NCI-H187 treated with DMSO at 0.1 percent for 48 hours (cell line): ENCODE results near the gene MACROD2.
"Not testable (repeated sequence)": the region's sequence is repeated elsewhere in the genome, so short reads cannot be mapped to it uniquely, and the experiment has no call there.

Experiments used
- DNase-seq: peaks from one replicate; lab custom pipeline; 2025; lab: John Stamatoyannopoulos, UW

MACROD2 gene

GRCh38 chr20:15178581-15178980, 1183.3 kb downstream of the MACROD2 start:
- no peak for DNase-seq

GRCh38 chr20:15179381-15179780, 1184.1 kb downstream of the MACROD2 start:
- DNase-seq = no peak

GRCh38 chr20:15179781-15180180, 1184.5 kb downstream of the MACROD2 start:
- DNase-seq = no peak

- no peak for DNase-seq
Measured at GRCh38 chr20:15185322-15185721, 1190.0 kb downstream of the MACROD2 start.

- no peak for DNase-seq
Measured at GRCh38 chr20:15185913-15186312, 1190.6 kb downstream of the MACROD2 start.

GRCh38 chr20:15187612-15188011, 1192.3 kb downstream of the MACROD2 start:
- no peak for DNase-seq

GRCh38 chr20:15188415-15188814, 1193.1 kb downstream of the MACROD2 start:
- DNase-seq = no peak

GRCh38 chr20:15191082-15191723, 1195.9 kb downstream of the MACROD2 start:
- no peak for DNase-seq

GRCh38 chr20:15195378-15195777, 1200.1 kb downstream of the MACROD2 start:
- no peak for DNase-seq

- DNase-seq = no peak
Measured at GRCh38 chr20:15196547-15197255, 1201.4 kb downstream of the MACROD2 start.

GRCh38 chr20:15198017-15198416, 1202.7 kb downstream of the MACROD2 start:
- not testable (repeated sequence) for DNase-seq

GRCh38 chr20:15199698-15200097, 1204.4 kb downstream of the MACROD2 start:
- DNase-seq = no peak

- DNase-seq = no peak
Measured at GRCh38 chr20:15200147-15200565, 1204.8 kb downstream of the MACROD2 start.

- DNase-seq = no peak
Measured at GRCh38 chr20:15201602-15202001, 1206.3 kb downstream of the MACROD2 start.

- DNase-seq = no peak
Measured at GRCh38 chr20:15204234-15204633, 1208.9 kb downstream of the MACROD2 start.

GRCh38 chr20:15205028-15205427, 1209.7 kb downstream of the MACROD2 start:
- DNase-seq = no peak

GRCh38 chr20:15205719-15206118, 1210.4 kb downstream of the MACROD2 start:
- no peak for DNase-seq

- no peak for DNase-seq
Measured at GRCh38 chr20:15209537-15209936, 1214.2 kb downstream of the MACROD2 start.

GRCh38 chr20:15214051-15214450, 1218.7 kb downstream of the MACROD2 start:
- DNase-seq = no peak

- DNase-seq = no peak
Measured at GRCh38 chr20:15220009-15220656, 1224.8 kb downstream of the MACROD2 start.

GRCh38 chr20:15220778-15221565, 1225.7 kb downstream of the MACROD2 start:
- no peak for DNase-seq
